HG03196 (cell line): Measurements from ENCODE around the gene CIZ1.

Experiments used
- ATAC-seq: cut with Tn5 transposase; IDR thresholded peaks from one replicate; pipeline ENCODE4 v1.9.1; 2021; ENCODE audit not compliant: unreplicated experiment

CIZ1 gene

GRCh38 chr9:128214571-128215490 is 23.5 kb upstream of the CIZ1 start:
- no peak for ATAC-seq

- no peak for ATAC-seq
Measured at GRCh38 chr9:128213746-128214497, 22.6 kb upstream of the CIZ1 start.

- ATAC-seq = no peak
Measured at GRCh38 chr9:128211981-128212281, 20.6 kb upstream of the CIZ1 start.

GRCh38 chr9:128211186-128211980 is 20.0 kb upstream of the CIZ1 start:
- no peak for ATAC-seq

DNA sequence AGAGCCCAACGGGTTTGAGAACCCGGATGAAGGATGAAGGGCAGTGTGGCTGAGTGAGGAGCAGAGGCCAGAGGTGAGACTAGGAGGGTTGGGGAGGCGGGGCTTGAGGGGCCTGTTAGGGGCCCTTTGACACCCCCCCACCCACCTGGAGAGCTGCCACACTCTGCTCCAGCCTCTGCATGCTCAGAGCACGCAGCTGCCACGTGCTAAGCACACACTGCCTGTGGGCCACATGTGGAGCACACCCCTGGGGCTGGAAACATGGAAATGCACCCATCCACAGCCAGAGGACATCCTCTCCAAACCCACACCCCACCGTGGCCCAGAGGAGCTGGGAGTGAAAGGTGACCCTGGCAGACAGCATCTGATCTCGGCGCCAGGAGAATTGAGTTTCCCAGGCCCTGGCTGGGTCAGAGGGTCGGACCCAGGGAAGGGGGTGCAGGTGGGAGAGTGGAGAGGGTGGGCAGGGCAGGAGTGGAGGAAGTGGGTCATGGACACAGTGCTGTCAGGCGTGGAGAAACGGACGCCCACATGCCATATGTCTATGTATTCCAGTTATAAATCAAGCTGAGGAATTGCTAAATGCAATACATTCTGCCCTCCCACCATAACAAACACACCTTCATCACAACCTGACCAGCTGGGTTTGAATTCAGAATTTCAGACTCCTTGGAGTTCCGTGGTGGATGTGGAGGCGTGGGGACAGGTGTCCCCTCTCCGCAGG is 17.7 kb upstream of the CIZ1 start:
- no peak for ATAC-seq

- ATAC-seq = no peak
Measured at GRCh38 chr9:128208386-128208785, 17.0 kb upstream of the CIZ1 start.

- ATAC-seq = no peak
Measured at GRCh38 chr9:128206916-128207910, 15.8 kb upstream of the CIZ1 start.

DNA sequence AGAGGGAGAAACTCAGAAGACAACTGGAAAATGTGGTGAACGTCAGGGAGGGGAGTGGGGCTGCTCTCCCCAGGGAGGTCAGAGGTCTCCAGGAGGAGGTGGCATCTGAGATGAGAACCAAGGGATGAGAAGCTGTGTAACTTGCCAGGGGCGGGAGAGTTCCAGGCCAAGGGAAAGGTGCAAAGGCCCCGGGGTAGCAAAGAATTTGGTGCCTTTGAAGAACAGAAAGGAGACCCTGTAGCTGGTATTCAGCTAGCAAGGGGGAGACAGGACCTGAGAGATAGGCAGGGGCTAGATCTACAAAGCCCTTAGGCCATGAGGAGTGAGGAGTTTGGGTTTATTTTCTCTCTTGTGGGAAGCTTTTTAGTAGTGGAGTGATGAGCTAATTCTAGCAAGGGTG is 15.1 kb upstream of the CIZ1 start:
- ATAC-seq = no peak

- ATAC-seq = no peak
Measured at GRCh38 chr9:128205296-128205944, 14.0 kb upstream of the CIZ1 start.

GRCh38 chr9:128204858-128205257 is 13.5 kb upstream of the CIZ1 start:
- ATAC-seq = no peak

GRCh38 chr9:128203707-128204551 is 12.6 kb upstream of the CIZ1 start:
- no peak for ATAC-seq

- ATAC-seq = peak; percentile 70
Measured at GRCh38 chr9:128203024-128203706, 11.8 kb upstream of the CIZ1 start, which contains the start of gene DNM1. Gene DNM1 (plus strand): TSS chr9:128203379. CDS start chr9:128203471, 92 bp downstream.

DNA sequence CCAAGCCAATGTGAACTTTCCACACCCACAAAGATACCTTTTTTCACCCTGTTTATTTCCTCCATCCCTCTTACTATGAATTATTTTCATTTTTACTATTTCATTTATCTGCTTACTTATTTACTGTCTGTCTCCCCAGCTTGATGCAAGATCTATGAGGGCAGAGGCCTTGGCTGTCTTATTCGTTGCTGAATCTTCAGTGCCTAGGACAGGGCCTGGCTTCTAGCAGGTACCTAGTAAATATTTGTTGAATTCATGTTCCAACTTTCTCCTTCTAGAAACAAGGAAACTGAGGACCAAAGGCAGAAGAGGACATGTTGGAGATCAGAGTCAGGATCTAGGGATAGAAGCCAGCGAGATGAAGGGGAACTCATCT is 11.3 kb upstream of the CIZ1 start:
- no peak for ATAC-seq

- ATAC-seq = no peak
Measured at GRCh38 chr9:128201441-128202369, 10.3 kb upstream of the CIZ1 start.

GRCh38 chr9:128193469-128194096 is 2.2 kb upstream of the CIZ1 start:
- ATAC-seq = no peak
